HL-60/S4 treated with retinoic acid at 250 ng/mL for 4 days and 3 days (cell line): ENCODE data around the gene DGKI.

Experiments used
- in situ Hi-C: fragments of 300-500 bp; cut with MboI; formaldehyde crosslinking; loops from 2 replicates; pipeline ENCODE4 v1.7.0; 2022; ENCODE audit warnings: low sequenced_read_pairs

DGKI gene

DNA sequence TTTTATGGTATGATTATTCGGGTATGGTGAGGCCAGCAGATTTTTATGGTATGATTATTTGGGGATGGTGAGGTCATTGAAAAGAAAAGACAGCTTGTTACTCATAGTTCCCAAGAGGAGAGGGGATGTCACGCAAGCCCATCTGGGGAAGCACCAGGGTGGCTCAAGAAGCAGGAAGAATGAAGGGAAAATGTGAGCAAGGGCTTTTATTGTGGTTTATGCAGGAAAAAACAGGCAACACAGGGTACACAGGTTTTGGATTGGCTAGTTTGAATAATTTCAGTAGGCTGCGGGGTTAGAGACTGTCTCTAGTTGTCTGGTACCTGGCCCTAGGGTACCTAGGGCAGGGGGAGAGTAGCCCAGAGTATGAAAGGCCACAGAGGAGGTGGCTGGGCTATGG lies 26.8 kb upstream of the DGKI start:
- in situ Hi-C loops: no loop called here

DNA sequence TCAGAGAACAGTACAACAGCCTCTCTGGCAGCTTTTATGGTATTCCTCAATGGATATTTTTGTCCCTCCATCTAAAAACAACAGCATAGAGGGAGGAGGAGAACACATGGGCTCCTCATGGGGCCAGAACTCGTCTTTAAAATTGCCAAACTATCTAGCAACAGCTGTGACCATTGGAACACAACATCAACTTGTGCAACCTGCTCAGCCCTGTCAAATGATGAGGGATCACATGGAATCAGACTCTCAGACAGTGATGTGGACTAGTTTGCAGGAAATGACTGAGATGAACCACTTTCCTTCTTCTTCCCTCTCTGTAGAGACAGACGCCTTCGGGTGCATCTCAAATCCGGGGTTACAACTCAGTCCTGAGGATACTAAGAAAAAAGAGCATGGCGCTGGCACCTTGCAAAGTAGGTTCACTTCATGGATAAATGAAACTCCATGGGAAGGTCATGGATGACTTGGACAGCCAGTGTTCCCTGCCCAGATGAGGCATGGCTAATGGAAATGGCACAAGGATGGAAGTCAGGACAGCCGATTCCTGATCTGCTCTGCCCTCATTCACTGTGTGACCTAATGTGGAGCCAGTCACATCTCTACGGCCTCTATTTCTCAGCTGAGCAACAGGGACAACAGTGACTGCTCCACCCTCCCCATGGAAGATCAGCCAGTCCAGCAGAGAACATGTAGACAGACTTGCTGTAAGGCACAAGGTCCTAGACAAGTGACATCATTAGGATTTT lies 24.6 kb upstream of the DGKI start:
- in situ Hi-C loops: no loop called here

DNA sequence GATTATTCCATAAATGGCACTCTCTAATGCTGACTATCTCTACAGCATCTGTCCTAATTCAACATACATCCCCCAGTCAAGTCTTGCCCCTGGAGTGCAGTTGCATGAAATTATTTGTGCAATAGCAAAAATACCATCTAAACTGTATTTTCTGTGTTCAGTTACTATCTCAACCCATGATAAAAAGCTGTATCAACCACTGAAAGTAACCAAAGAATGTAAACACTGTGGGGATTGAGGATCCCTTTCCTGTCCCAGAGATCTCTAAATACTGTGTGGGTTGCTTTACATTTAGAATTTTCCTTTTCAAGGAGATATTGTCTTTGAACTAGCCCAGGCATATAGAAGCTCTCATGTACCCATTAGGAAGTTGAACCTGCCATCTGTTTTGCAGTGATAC lies 23.9 kb upstream of the DGKI start:
- in situ Hi-C loops: no loop called here

DNA sequence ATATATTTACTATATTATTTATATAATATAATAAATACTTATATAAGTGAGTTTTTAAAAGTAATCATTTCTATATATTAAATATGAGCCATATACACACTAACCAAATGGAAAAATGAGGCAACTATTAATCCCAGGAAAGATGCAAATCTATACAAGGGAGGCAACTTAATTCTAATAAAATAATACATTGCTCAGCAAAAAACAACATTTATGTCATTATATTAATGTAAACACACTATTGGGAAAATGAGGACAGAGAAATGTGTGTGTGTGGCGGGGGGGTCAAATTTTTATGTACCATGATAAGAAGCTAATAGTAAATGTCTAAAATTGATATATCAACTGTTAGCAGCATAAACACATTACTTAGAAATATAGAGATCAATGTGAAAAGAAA lies 23.3 kb upstream of the DGKI start:
- in situ Hi-C loops: no loop called here

DNA sequence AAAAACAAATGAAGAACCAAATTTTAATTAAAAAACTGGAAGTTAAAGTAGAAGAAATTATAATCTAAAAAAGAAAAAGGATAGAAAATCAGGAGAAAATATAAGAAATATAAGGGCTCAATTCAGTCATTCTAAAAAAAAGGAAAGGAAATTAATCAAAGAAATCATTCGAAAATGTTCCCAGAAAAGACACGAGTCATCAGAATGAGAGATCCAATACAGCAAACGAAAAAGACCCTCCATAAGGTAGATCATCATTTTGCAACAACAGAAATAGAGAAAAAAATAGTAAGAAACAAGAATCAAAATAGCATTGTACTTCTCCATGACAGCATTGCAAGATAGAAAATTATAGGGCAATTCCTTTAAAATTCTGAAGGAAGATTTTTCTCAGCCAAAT lies 22.5 kb upstream of the DGKI start:
- in situ Hi-C loops: no loop called here

DNA sequence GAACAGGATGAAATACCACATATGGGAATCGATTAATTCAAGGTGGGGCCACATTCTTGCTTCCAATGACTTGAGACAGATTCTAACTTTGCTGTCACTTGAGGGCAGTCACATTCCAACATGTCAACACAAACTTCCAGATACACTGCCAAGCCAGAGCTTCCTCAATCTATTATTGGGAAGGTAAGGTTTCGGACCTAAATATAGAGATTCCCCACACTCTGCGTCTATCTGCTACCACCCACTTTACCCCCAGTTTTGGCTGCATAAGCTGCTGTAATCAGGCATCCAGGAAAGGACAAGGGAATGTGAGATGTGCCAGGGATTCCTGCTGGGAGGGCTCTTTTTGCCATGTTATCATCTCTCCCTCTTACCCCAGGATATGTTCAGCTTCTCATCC lies 20.5 kb upstream of the DGKI start:
- in situ Hi-C loops: no loop called here

DNA sequence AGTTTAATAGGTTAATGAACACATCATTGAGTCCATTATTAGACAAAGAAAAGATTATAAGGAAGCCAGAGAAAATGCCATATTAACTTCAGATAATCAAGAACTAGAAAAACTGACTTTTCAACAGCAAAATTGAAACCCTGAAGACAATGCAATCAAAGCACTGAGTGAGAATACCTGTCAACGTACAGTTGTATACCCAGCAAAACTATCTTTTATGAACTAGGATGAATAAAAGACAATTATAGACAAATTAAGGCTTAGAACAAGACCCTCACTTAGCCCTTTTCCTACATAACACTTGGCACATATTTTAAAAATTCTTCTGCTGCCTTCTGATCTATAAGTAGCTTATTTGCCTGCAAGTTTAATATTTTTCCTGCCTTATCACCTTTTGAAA lies 19.0 kb upstream of the DGKI start:
- in situ Hi-C loops: no loop called here

DNA sequence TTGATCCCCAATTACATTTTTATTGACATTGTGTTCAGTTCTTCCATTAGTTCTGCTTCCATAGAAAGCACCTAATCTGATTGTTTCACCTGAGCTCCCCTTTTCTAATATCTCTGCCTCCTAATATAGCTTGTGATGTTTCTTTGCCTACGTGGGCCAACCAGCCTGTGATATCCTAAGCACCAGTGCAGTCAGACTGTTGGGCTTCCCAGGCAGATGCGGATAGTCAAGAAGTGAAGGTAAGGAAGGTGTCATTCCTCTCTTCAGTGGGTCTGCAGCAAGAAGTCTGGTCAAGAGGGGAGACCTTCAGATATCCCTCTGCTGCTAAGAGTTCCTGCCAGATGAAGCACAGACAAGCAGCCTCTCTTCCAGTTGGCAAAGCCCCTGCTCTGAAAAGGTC lies 16.2 kb upstream of the DGKI start:
- in situ Hi-C loops: no loop called here

DNA sequence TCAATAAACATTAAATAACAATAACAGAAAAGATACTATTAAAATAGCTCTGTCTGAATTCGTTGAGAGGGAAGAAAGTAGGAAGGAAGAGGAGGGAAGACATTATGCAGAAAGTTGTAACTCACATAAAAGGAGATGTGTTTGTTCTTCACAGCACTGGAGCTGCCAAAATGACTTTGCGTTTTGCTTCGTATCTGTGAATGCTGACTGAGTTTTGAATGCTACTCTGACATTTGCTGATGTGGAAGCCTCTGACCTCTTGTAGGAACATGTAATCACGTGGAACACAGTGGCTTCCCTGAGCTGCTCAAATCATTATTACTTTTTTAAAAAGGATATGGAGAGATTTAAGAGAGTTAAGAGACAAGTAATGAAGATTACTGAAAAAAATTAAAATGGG lies 15.6 kb upstream of the DGKI start:
- in situ Hi-C loops: no loop called here

DNA sequence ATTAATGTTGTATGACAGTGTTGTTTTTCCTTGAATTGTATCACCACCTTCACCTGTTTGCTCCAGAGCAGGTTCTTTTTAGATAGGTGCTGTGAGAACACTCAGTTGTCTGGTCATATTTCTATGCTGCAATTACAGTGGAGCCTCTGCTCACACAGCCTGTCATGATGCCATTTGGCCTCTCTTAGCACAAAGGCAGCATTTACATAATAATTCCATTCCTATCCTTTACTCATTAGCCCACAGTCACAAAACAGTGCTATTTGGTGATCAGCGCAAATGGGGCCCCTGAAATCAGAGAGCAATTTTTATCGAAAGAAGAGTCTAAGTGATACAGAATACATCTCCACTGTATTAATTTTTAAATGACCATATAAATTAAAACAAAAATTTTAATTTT lies 13.8 kb upstream of the DGKI start:
- in situ Hi-C loops: no loop called here

DNA sequence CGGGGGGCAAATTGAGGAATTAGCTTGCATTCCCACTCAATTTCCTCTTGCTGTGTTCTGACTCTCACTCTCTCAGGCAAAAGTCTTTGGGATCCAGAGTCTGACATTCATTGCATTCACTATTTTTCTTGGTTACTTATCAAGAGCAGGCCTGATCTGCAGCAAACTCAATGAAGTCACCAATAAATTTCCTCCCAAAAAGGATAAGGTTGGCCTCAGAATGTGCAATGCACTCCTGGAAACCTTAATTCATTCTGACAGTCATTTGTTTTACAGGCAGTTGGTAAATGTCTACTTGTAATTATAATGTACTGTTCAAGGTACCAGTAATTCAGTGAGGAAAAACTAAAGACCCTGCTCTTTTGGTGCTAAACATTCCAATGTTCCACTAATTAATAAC lies 6.3 kb upstream of the DGKI start:
- in situ Hi-C loops: no loop called here

DNA sequence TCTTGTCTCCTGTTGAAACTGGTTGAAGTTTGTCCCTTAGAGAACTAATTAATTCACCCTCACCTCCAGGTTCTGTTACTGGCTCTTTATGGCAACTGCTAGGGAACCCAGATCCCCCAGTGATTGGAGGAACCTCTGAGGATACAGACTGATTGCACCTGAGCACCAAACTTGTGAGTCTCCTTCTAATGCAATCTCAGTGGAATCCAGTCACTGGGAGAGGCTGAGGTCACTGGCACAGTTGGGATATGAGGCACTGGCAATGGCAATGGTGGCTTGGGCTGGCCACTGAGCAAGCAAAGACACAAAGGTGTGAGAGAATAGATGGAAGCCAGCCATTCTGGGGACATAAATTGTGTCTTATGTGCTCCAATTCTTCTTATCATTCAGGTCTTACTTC lies 5.3 kb upstream of the DGKI start:
- in situ Hi-C loops: no loop called here

DNA sequence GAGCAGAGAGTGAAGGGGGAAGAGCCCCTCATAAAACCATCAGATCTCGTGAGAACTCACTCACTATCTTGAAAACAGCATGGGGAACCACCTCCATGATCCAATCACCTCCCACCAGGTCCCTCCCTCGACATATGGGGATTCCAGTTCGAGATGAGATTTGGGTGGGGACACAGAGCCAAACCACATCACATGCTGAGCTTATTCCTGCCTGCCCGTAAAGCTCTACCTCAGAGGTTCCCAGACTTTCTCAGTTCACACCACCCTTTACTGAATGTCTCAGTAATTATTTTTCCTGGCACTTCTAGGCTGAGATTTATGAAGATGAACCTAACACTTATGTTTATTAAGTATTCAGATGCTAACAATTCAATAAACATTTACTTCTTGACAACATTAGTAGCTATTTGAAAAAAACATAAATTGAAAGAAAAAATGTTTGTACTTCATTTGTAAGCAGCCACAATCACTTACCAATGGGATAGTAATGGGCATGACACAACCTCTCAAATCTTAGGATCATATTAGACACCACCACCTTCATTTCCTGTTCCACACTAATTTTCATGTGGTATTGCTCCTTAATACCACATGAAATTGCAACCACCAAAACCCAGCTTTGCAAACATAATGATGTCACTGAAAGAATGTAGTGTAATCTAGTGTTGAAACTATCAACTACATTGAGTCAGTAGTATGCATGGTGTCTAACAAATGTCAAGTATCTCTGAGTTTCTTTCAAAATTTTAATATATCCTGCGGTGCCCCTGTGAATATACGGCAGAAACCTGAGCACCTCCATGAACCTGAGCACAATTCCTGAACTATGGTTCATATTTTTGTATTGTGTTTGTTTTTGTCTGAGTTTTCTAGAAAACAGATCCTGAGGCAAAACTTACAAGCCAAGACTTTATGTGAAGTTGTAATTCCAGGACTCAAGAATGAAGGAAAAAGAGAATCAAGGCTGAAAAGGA lies 4.5 kb upstream of the DGKI start:
- in situ Hi-C loops: no loop called here

DNA sequence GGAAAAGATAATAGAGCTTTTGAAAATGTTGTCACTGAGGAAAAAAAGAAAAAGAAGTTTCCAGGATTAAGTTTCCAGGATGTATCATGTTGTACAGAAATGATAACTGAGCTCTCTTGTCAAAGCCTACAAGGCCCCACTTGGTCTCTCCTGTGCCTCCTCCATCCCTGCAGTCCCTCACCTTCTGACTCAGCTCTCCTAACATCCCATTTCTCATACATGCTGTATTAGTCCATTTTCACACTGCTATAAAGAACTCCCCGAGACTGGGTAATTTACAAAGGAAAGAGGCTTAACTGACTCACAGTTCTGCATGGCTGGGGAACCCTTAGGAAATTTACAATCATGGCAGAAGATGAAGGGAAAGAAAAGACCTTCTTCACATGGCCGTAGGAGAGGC lies 3.8 kb upstream of the DGKI start:
- in situ Hi-C loops: no loop called here

DNA sequence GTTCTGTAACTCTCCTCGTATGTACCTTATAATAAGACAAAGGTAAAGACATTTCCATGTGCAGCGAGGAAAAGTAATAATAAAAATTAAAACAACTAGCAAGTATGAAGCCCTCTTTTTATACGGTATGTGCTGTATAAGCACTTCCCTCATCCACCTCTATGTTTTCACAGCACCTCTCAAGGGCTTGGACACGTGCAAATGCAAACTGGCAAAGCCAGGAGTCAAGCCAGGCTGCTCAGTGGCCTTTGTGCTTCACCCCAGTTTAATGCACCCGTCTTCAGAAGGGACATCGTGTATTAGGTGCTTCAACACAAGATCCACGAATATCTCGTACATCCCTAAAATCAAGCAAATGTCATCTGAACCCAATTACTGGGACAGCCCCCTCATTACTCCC lies 1.3 kb upstream of the DGKI start:
- in situ Hi-C loops: no loop called here

DNA sequence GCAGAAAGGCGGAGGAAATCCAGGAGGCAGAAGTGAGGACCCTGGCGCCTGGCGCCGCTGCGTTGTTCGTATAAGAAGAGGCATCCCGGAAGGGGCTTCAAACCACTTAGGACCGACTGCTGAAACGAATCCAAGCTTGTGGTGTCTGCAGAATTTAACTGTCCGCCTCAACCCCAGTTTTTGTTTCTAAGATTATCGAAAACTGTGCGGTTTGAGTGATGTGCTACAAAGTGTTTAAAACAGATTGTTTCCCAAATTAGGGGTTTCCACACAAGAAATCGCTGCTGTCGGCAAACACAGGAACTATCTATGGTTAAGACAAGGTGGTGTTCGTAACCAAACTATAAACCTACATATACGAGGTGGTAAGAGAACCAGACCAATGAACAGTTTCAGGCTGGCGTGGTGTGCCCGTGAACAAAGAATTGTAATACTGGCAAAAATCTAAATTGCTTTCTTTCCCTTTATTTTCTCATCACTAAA lies 835 bp upstream of the DGKI start:
- in situ Hi-C loops: no loop called here

DNA sequence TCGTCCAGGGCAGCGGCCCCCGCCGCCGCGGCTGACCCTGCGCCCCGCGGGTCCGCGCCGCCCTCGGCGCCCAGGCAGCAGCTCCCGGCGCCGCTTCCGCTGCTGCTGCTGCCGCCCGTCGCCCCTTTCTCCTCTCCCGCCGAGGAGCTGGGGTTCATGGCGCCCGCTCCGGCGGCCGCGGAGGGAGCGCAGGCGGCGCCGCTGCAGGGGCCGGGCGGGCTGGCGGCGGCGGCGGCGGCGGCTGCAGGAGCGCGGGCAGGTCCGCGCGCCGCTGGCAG lies 286 bp downstream of the DGKI start:
- in situ Hi-C loops: no loop called here

DNA sequence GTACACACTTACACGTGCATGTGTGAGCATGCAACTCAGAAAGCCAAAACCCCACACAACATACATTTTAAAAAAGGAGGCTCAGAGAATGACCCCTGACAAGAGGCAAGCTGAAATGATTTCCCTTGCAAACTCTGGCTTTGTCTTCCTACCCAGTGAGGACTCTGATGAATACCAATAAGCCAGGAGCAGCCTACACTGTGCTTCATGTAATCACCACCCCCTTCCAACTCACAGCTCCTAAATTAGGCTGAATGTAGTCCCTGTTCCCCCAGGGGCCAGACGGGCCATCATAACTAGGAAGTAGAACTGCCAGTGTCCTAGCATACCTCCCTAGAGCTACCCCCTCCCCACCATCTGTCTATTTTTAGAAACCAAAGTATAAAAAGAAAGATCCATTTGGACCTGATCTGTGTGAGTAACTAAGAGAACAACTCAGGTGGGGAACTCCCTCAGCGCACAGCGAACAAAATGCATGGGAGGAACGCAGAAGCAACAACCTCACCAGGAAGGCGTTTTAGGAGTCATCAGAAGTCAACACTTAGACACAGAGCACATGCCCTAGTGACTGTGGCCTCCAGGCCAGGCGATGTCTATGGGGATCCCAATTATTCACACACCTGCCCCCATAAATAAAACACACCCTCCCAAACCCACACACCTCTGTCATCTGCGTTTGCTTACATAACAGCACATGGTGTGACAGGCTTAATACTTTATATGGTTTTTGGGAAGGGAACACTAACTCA lies 1.9 kb downstream of the DGKI start:
- in situ Hi-C loops: no loop called here

DNA sequence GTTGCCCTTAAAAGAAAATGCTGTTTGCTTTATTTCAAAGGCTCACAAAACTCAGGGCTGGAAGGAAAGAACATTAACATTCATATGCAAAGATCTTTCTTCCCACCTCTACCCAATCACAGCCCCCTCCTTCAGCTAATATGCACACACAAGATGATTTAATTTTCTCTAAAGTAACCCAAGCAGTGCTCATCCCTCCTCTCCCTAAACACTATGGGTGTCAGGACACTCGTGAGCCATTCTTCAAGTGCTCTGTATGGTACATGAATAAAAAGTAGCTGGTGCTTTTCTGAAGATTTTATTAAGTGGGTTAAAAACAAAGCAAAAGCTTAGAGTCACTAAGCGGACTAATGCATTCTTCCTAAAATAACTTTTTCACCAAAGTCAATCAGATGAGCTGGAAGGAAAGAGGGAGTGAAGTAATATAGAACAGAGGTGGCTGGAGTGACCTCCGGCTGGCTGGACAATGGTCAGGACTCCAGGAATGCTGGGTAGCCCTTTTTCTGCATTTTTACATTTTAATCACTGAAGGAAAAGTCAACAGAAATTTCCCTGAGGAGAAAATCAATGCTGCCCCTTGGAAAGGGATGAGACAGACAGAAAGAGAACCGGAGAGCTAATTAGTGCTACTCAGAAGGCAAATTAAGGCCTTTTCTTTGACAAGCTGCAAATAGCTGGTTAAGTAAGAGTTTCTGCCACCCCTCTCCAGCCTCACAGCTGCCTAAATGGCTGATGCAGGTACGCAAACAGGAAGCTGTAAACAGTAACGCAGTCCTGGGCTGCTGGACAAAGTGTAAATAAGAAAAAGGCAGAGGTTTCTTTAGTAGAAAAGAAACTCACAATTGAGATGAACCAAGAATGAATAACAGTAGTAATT lies 6.6 kb downstream of the DGKI start:
- in situ Hi-C loops: no loop called here

DNA sequence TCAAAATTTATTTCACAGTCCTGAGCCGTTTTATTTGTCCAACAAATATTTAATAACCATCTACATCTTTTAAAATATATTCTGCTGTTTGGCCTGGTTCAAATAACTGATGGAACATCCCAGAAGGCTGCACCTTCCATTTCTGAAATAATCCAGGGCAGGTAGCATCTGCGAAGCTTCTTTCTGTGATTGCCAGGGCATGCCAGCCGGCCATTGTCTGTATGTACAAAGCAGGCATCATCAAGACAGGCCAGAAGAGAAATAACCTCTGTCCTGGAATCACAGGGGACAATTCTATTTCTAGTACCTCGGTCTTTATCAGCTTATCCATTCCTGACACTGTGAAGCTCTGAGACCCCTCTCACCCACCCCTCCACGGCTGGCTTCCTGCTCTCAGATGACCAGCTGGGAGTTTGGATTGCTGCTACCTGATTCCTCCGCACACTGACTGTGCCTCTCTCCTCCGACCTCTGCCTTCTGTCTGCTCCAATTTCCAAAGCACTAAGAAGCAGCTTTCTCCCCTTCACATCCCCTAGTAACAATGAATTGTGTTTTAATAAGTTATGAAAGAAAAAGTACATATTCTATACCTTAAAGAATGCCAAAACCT lies 8.0 kb downstream of the DGKI start:
- in situ Hi-C loops: no loop called here
